Stimulated activated CD8-positive, alpha-beta memory T cell treated with anti-CD3 and anti-CD28 coated beads, Interleukin-7, amount 100 ng/mL, for 24 hours (primary cell): ENCODE results near the gene PDE11A.

Experiments used
- DNase-seq: peaks from one replicate; pipeline ENCODE4 v3.0.0-alpha.2; 2020; ENCODE audit warnings: low read depth

The PDE11A gene

GRCh38 chr2:177669201-177669600 is 403.4 kb downstream of the PDE11A start:
- DNase-seq: no peak

GRCh38 chr2:177668617-177669016 is 404.0 kb downstream of the PDE11A start:
- no peak for DNase-seq

- no peak for DNase-seq
Observed at GRCh38 chr2:177667626-177668025, 405.0 kb downstream of the PDE11A start.

- DNase-seq: no peak
Observed at GRCh38 chr2:177666408-177666807, 406.2 kb downstream of the PDE11A start.

GRCh38 chr2:177665948-177666347 is 406.6 kb downstream of the PDE11A start:
- no peak for DNase-seq

- DNase-seq: no peak
Observed at GRCh38 chr2:177665328-177665727, 407.2 kb downstream of the PDE11A start.

- no peak for DNase-seq
Observed at GRCh38 chr2:177662895-177663294, 409.7 kb downstream of the PDE11A start.

- DNase-seq: no peak
Observed at GRCh38 chr2:177660742-177661141, 411.8 kb downstream of the PDE11A start.

GRCh38 chr2:177658309-177658708 is 414.3 kb downstream of the PDE11A start:
- DNase-seq: no peak

- DNase-seq: no peak
Observed at GRCh38 chr2:177651833-177652232, 420.7 kb downstream of the PDE11A start.

GRCh38 chr2:177649568-177650518 is 422.7 kb downstream of the PDE11A start:
- no peak for DNase-seq

GRCh38 chr2:177646791-177647190 is 425.8 kb downstream of the PDE11A start:
- DNase-seq: no peak

- no peak for DNase-seq
Observed at GRCh38 chr2:177646241-177646640, 426.3 kb downstream of the PDE11A start.

- DNase-seq: no peak
Observed at GRCh38 chr2:177641331-177641730, 431.2 kb downstream of the PDE11A start.

GRCh38 chr2:177640423-177640822 is 432.2 kb downstream of the PDE11A start:
- no peak for DNase-seq

GRCh38 chr2:177639262-177639914 is 433.2 kb downstream of the PDE11A start:
- no peak for DNase-seq

- no peak for DNase-seq
Observed at GRCh38 chr2:177638507-177638906, 434.1 kb downstream of the PDE11A start.

GRCh38 chr2:177636672-177637071 is 435.9 kb downstream of the PDE11A start:
- no peak for DNase-seq

GRCh38 chr2:177635696-177636095 is 436.9 kb downstream of the PDE11A start:
- no peak for DNase-seq

GRCh38 chr2:177633910-177634294 is 438.7 kb downstream of the PDE11A start:
- no peak for DNase-seq

GRCh38 chr2:177633111-177633510 is 439.5 kb downstream of the PDE11A start:
- no peak for DNase-seq

- DNase-seq: no peak
Observed at GRCh38 chr2:177631680-177632079, 440.9 kb downstream of the PDE11A start.

GRCh38 chr2:177629357-177630024 is 443.1 kb downstream of the PDE11A start:
- DNase-seq: no peak
